Stimulated activated CD8-positive, alpha-beta memory T cell treated with anti-CD3 and anti-CD28 coated beads, Interleukin-2, amount 100 ng/mL, for 1 hour (primary cell): ENCODE measurements around the gene TMEM17.

Experiments
- DNase-seq, 2 donors: peaks; one replicate each; pipeline ENCODE4 v3.0.0-alpha.2; 2020; ENCODE audit warnings: low read depth in 2 of 2

The TMEM17 gene

GRCh38 chr2:62455957-62456692 lies 49.9 kb downstream of the TMEM17 start:
- no peak for DNase-seq

GRCh38 chr2:62453955-62454354 lies 52.0 kb downstream of the TMEM17 start:
- no peak for DNase-seq

GRCh38 chr2:62452701-62453454 lies 53.1 kb downstream of the TMEM17 start:
- DNase-seq, result no peak

GRCh38 chr2:62450716-62451191 lies 55.2 kb downstream of the TMEM17 start:
- no peak for DNase-seq
